AG04449 (cell line): ENCODE data around the gene CHST11.
"Not testable (repeated sequence)": the region's sequence is repeated elsewhere in the genome, so short reads cannot be mapped to it uniquely, and the experiment has no call there.

ENCODE experiments used
- CTCF ChIA-PET: fragments of 350-600 bp; formaldehyde crosslinking; extraction: SDS; loops from one replicate; lab custom pipeline; 2021; ENCODE audit warnings: antibody characterized with exemption; lab: Yijun Ruan, JAX
- POLR2A ChIA-PET: fragments of 400-600, 350-600 bp; formaldehyde crosslinking; extraction: SDS; loops from one replicate; lab custom pipeline; 2020; ENCODE audit warnings: antibody characterized with exemption, inconsistent platforms; lab: Yijun Ruan, JAX
- DNase-seq: peaks from one replicate; pipeline ENCODE4 v3.0.0-alpha.2; 2010; ENCODE audit warnings: low read depth, low spot score
- H3K4me3 ChIP-seq: 2 replicates; pipeline ENCODE4 v1.5.1; 2011; ENCODE audit warnings: low read depth, mild to moderate bottlenecking, control low read depth, low read length
- CTCF ChIP-seq: IDR thresholded peaks from one replicate; pipeline ENCODE4 v1.5.1; 2011; ENCODE audit warnings: mild to moderate bottlenecking, moderate library complexity, low read length, control low read depth, inconsistent platforms; ENCODE audit not compliant: insufficient read depth; ENCODE audit errors: missing control alignments

The CHST11 gene

GRCh38 chr12:104570174-104570907 is 113.6 kb downstream of the CHST11 start:
- ChIA-PET POLR2A (no interaction called here), CTCF (no interaction called here)
- no peak for TF ChIP-seq CTCF
- H3K4me3 ChIP-seq = no peak overlapping the region
- DNase-seq = no peak

- no peak for DNase-seq
- H3K4me3 ChIP-seq = no peak overlapping the region
- ChIA-PET CTCF (no interaction called here), POLR2A (no interaction called here)
- no peak for TF ChIP-seq CTCF
Observed at GRCh38 chr12:104571328-104571727, 114.6 kb downstream of the CHST11 start.

GRCh38 chr12:104574353-104574752 is 117.6 kb downstream of the CHST11 start:
- CTCF ChIA-PET, H3K4me3 ChIP-seq, DNase-seq, POLR2A ChIA-PET: not testable (repeated sequence)

GRCh38 chr12:104574758-104575157 is 118.0 kb downstream of the CHST11 start:
- POLR2A ChIA-PET, H3K4me3 ChIP-seq, DNase-seq: not testable (repeated sequence)
- CTCF ChIA-PET = interaction anchor here (1.6 kb wide), 1 partner anchor 193 kb away, joined by 7 read pairs; no protein-coding TSS in a partner anchor

- no peak overlapping the region for H3K4me3 ChIP-seq
- ChIA-PET CTCF (interaction anchor here (1.6 kb wide), 1 partner anchor 194 kb away, joined by 7 read pairs; no protein-coding TSS in a partner anchor), POLR2A (no interaction called here)
- TF ChIP-seq CTCF = no peak
- DNase-seq = no peak
Observed at GRCh38 chr12:104575442-104576186, 118.9 kb downstream of the CHST11 start.

- no peak overlapping the region for H3K4me3 ChIP-seq
- ChIA-PET POLR2A (no interaction called here), CTCF (interaction anchor here (1.6 kb wide), 1 partner anchor 194 kb away, joined by 7 read pairs; no protein-coding TSS in a partner anchor)
- TF ChIP-seq CTCF = no peak
- DNase-seq = no peak
Observed at GRCh38 chr12:104576187-104576778, 119.5 kb downstream of the CHST11 start.
